Sigmoid colon (tissue), 3 donors: ENCODE measurements around the gene PHETA1.
"Not testable (repeated sequence)": the region's sequence is repeated elsewhere in the genome, so short reads cannot be mapped to it uniquely, and the experiment has no call there.

Experiments
- CTCF ChIP-seq, 4 experiments: fragments of 450-650 bp in 3 of 4; fragments of 200-600 bp in 1 of 4; IDR thresholded peaks; one replicate each; pipeline ENCODE4 v1.5.1; 2016 to 2019; ENCODE audit warnings: antibody characterized with exemption in 4 of 4, mild to moderate bottlenecking in 3 of 4, moderate library complexity in 2 of 4
- POLR2A ChIP-seq, 2 donors: fragments of 450-650 bp; IDR thresholded peaks; one replicate each; pipeline ENCODE4 v1.6.1; 2016; ENCODE audit warnings: antibody characterized with exemption in 2 of 2, mild to moderate bottlenecking in 2 of 2, moderate library complexity in 2 of 2

GRCh38 chr12:111399741-111400404, 31.0 kb upstream of the PHETA1 start:
- TF ChIP-seq POLR2A, CTCF (IDR thresholded peaks at IDR 0.05): not testable (repeated sequence)
